ENCODE results near the gene SPATA13.

SPATA13 gene

GRCh38 chr13:24250376-24251057, 90.0 kb downstream of the SPATA13 start:
- DNase-seq, result no peak

GRCh38 chr13:24251525-24251924, 91.0 kb downstream of the SPATA13 start:
- DNase-seq, result no peak

GRCh38 chr13:24252136-24252535, 91.6 kb downstream of the SPATA13 start:
- no peak for DNase-seq

GRCh38 chr13:24253520-24254145, 93.1 kb downstream of the SPATA13 start:
- DNase-seq, result no peak

GRCh38 chr13:24254146-24254841, 93.8 kb downstream of the SPATA13 start:
- DNase-seq, result no peak

- DNase-seq, result no peak
Measured at GRCh38 chr13:24257497-24257896, 97.0 kb downstream of the SPATA13 start.

GRCh38 chr13:24261566-24261965, 101.0 kb downstream of the SPATA13 start:
- DNase-seq, result no peak

- no peak for DNase-seq
Measured at GRCh38 chr13:24263632-24264031, 103.1 kb downstream of the SPATA13 start.

- DNase-seq, result no peak
Measured at GRCh38 chr13:24264976-24265375, 104.5 kb downstream of the SPATA13 start.

GRCh38 chr13:24265453-24265852, 104.9 kb downstream of the SPATA13 start:
- no peak for DNase-seq

- DNase-seq, result no peak
Measured at GRCh38 chr13:24267274-24267673, 106.8 kb downstream of the SPATA13 start.

- no peak for DNase-seq
Measured at GRCh38 chr13:24267801-24268200, 107.3 kb downstream of the SPATA13 start.

- DNase-seq, result no peak
Measured at GRCh38 chr13:24269821-24270220, 109.3 kb downstream of the SPATA13 start.

GRCh38 chr13:24270639-24271141, 110.2 kb downstream of the SPATA13 start:
- peak in 55 of 56 donors; percentile 19 to 83 (median 65) for DNase-seq

- no peak for DNase-seq
Measured at GRCh38 chr13:24271231-24271600, 110.7 kb downstream of the SPATA13 start.

- peak in 49 of 56 donors; percentile 22 to 85 (median 70) for DNase-seq
Measured at GRCh38 chr13:24271601-24272451, 111.3 kb downstream of the SPATA13 start.

- DNase-seq, result peak in 8 of 56 donors; percentile 13 to 66 (median 28)
Measured at GRCh38 chr13:24272452-24273161, 112.1 kb downstream of the SPATA13 start.

GRCh38 chr13:24273926-24274325, 113.4 kb downstream of the SPATA13 start:
- DNase-seq, result no peak

- peak in 16 of 56 donors; percentile 19 to 64 (median 32) for DNase-seq
Measured at GRCh38 chr13:24274452-24275021, 114.0 kb downstream of the SPATA13 start.

- no peak for DNase-seq
Measured at GRCh38 chr13:24275041-24275440, 114.5 kb downstream of the SPATA13 start.
